Esophagus squamous epithelium (tissue), 5 donors: ENCODE results near the gene MYH14. TPM values are rescaled to one million over a fixed set of nuclear protein-coding genes. Genes with fewer than 3 reads are reported as not detected.
"Not testable (repeated sequence)": the region's sequence is repeated elsewhere in the genome, so short reads cannot be mapped to it uniquely, and the experiment has no call there.

Experiments
- DNase-seq: peaks from one replicate; lab custom pipeline; 2025; lab: John Stamatoyannopoulos, UW
- H3K27ac ChIP-seq, 4 donors: fragments of 200-600 bp; sonication (generic); one replicate each; pipeline ENCODE4 v1.5.1; 2016 to 2019; ENCODE audit warnings: mild to moderate bottlenecking in 1 of 4
- H3K27me3 ChIP-seq, 4 donors: fragments of 200-600 bp; sonication (generic); 1 replicate in 3 of 4; 2 replicates in 1 of 4; pipeline versions ENCODE4 v1.5.1 to v1.6.0; 2017 to 2021; ENCODE audit warnings: antibody characterized with exemption in 1 of 4
- H3K36me3 ChIP-seq, 3 donors: fragments of 200-600 bp; sonication (generic); one replicate each; pipeline ENCODE4 v1.5.1; 2016 to 2019
- H3K4me1 ChIP-seq, 3 donors: fragments of 200-600 bp; sonication (generic); one replicate each; pipeline ENCODE4 v1.5.1; 2017 to 2019
- H3K4me3 ChIP-seq, 4 donors: fragments of 200-600 bp; sonication (generic); 1 replicate in 3 of 4; 2 replicates in 1 of 4; pipeline ENCODE4 v1.5.1; 2016 to 2019; ENCODE audit warnings: mild to moderate bottlenecking in 2 of 4, moderate library complexity in 1 of 4
- H3K9me3 ChIP-seq, 3 donors: fragments of 200-600 bp; sonication (generic); one replicate each; pipeline ENCODE4 v1.5.1; 2016 to 2019
- CTCF ChIP-seq, 6 experiments: fragments of 450-650 bp in 4 of 6; fragments of 200-600 bp in 2 of 6; sonication (generic) in 2 of 6; IDR thresholded peaks; one replicate each; pipeline ENCODE4 v1.5.1; 2016 to 2019; ENCODE audit warnings: antibody characterized with exemption in 6 of 6, mild to moderate bottlenecking in 4 of 6, moderate library complexity in 4 of 6
- POLR2A ChIP-seq, 4 donors: fragments of 450-650 bp; IDR thresholded peaks; one replicate each; pipeline ENCODE4 v1.6.1; 2017; ENCODE audit warnings: antibody characterized with exemption in 4 of 4, mild to moderate bottlenecking in 4 of 4, moderate library complexity in 3 of 4
- WGBS, 2 donors: methylation state at CpG; one replicate each; pipeline ENCODE4 v1.1.5; 2018; 5-methylcytosine and 5-hydroxymethylcytosine counted together
- intact Hi-C: fragments of 100-400 bp; cut with DNase I; formaldehyde crosslinking; loops from one replicate; pipeline ENCODE4 v1.15.0; 2022
- total RNA-seq, 4 donors: library from RNA; depleted of rRNA; stranded (reverse); fragments of >200 nt; gene quantifications; one replicate each; pipeline ENCODE4 v1.1.0, GENCODE V29; 2016
- donor health status: DM: yes; HTN: yes; CAD: no.

The MYH14 gene
- total RNA-seq, 4 donors from 2014 or later: 31.1 to 141 (median 39.0) TPM

GRCh38 chr19:50340331-50340730 lies 136.9 kb downstream of the MYH14 start:
- Histone ChIP-seq H3K27me3 (peaks cover 0 to 4% (median 0%) of the 10 kb centered on the region in 4 donors), H3K4me1 (no peaks in the 10 kb centered on the region), H3K27ac (no peak overlapping the region), H3K36me3 (no peaks in the 10 kb centered on the region), H3K4me3 (no peak overlapping the region), H3K9me3 (peaks cover 0 to 15% (median 14%) of the 10 kb centered on the region in 3 donors)
- intact Hi-C loops: no loop called here
- TF ChIP-seq CTCF (IDR thresholded peaks at IDR 0.05) (no peak), POLR2A (IDR thresholded peaks at IDR 0.05) (no peak)
- DNase-seq: no peak

- Histone ChIP-seq H3K4me3 (no peak overlapping the region), H3K27ac (no peak overlapping the region), H3K27me3 (no peaks in the 10 kb centered on the region), H3K4me1 (no peaks in the 10 kb centered on the region), H3K36me3 (no peaks in the 10 kb centered on the region), H3K9me3 (peaks cover 0 to 16% (median 14%) of the 10 kb centered on the region in 3 donors)
- intact Hi-C loops: no loop called here
- WGBS, 2 donors: 68 to 80% methylated on average over 3 of the region's 3 CpGs
- TF ChIP-seq POLR2A (IDR thresholded peaks at IDR 0.05): no peak
- TF ChIP-seq CTCF (IDR thresholded peaks at IDR 0.05): no peak
- no peak for DNase-seq
These were observed 137.7 kb downstream of the MYH14 start for GRCh38 chr19:50341091-50341564.

GRCh38 chr19:50344661-50345318 lies 141.4 kb downstream of the MYH14 start:
- Histone ChIP-seq H3K4me3 (no peak overlapping the region), H3K27ac (no peak overlapping the region), H3K9me3 (peaks cover 0 to 16% (median 14%) of the 10 kb centered on the region in 3 donors), H3K36me3 (no peaks in the 10 kb centered on the region), H3K27me3 (no peaks in the 10 kb centered on the region), H3K4me1 (peaks cover 0 to 9% (median 2%) of the 10 kb centered on the region in 3 donors)
- no peak for TF ChIP-seq CTCF (IDR thresholded peaks at IDR 0.05)
- peak in 1 of 4 donors; percentile 16 for TF ChIP-seq POLR2A (IDR thresholded peaks at IDR 0.05)
- intact Hi-C loops: no loop called here
- 57 to 62% methylated on average over 7 to 8 of the region's 8 CpGs for WGBS, 2 donors
- DNase-seq: no peak

GRCh38 chr19:50347089-50347581 lies 143.7 kb downstream of the MYH14 start:
- WGBS, 2 donors: 70 to 74% methylated on average over 8 of the region's 8 CpGs

GRCh38 chr19:50349277-50350057 lies 146.0 kb downstream of the MYH14 start:
- no peak for DNase-seq
- H3K4me1 ChIP-seq: peaks cover 0 to 25% (median 2%) of the 10 kb centered on the region in 3 donors
- no peaks in the 10 kb centered on the region for H3K36me3 ChIP-seq
- TF ChIP-seq POLR2A (IDR thresholded peaks at IDR 0.05): no peak
- peak in 1 of 6 experiments; percentile 15 for TF ChIP-seq CTCF (IDR thresholded peaks at IDR 0.05)
- intact Hi-C loops: no loop called here
- H3K27me3 ChIP-seq: no peaks in the 10 kb centered on the region
- H3K9me3 ChIP-seq: peaks cover 0 to 10% (median 7%) of the 10 kb centered on the region in 3 donors
- no peak overlapping the region for H3K4me3 ChIP-seq
- peak overlapping the region in 2 of 4 donors; percentile 42 to 60 for H3K27ac ChIP-seq
- 57 to 70% methylated on average over 13 to 17 of the region's 22 CpGs for WGBS, 2 donors

More at GRCh38 chr19:50347089-50347581, 143.7 kb downstream of the MYH14 start:
- intact Hi-C loops, H3K27me3 ChIP-seq, H3K27ac ChIP-seq, DNase-seq, H3K4me3 ChIP-seq, H3K36me3 ChIP-seq: not testable (repeated sequence)
- Histone ChIP-seq H3K9me3 (peaks cover 0 to 16% (median 14%) of the 10 kb centered on the region in 3 donors), H3K4me1 (peaks cover 0 to 25% (median 2%) of the 10 kb centered on the region in 3 donors)
